Left ventricle myocardium inferior (tissue), 1 donor: ENCODE measurements around the gene C19orf53. TPM values are rescaled to one million over a fixed set of nuclear protein-coding genes. Genes with fewer than 3 reads are reported as not detected.
A peak's percentile ranks its signal among the peaks of the same experiment; 100 is the strongest.

Experiments
- DNase-seq: peaks from one replicate; pipeline ENCODE4 v3.0.0-alpha.2; 2020
- H3K27ac ChIP-seq: fragments of 200-600 bp; replicated peaks from 2 replicates; pipeline ENCODE4 v1.8.0; 2021
- H3K27me3 ChIP-seq: fragments of 200-600 bp; 2 replicates; pipeline ENCODE4 v1.8.0; 2021; ENCODE audit warnings: low read depth
- H3K36me3 ChIP-seq: fragments of 200-600 bp; 2 replicates; pipeline ENCODE4 v1.8.0; 2021
- H3K4me1 ChIP-seq: fragments of 200-600 bp; 2 replicates; pipeline ENCODE4 v1.8.0; 2021
- H3K4me3 ChIP-seq: fragments of 200-600 bp; 2 replicates; pipeline ENCODE4 v1.8.0; 2021; ENCODE audit warnings: mild to moderate bottlenecking, moderate library complexity
- H3K9me3 ChIP-seq: fragments of 200-600 bp; replicated peaks from 2 replicates; pipeline ENCODE4 v1.8.0; 2021
- intact Hi-C: fragments of 100-400 bp; cut with micrococcal nuclease; formaldehyde crosslinking; loops from one replicate; pipeline ENCODE4 v1.11.0; 2022
- total RNA-seq: library from RNA; stranded (reverse); fragmentation: NEBNext Ultra II Directional; extraction: Animal tissue kit (Norgen Biotek cat#: 25700); gene quantifications from one replicate; pipeline ENCODE4 v1.2.1, GENCODE V29; 2021
- TF ChIP-seq, protein P1 (sequence below): fragments of 200-600 bp; IDR thresholded peaks from 2 replicates; pipeline ENCODE4 v1.8.0; 2021; ENCODE audit warnings: antibody characterized with exemption, mild to moderate bottlenecking, borderline replicate concordance
- donor health status: DM: no; HTN: yes; CAD: no; lungs with severe emphysema.

C19orf53 gene
- total RNA-seq, 1 donor from 2014 or later = 97.7 TPM

DNA sequence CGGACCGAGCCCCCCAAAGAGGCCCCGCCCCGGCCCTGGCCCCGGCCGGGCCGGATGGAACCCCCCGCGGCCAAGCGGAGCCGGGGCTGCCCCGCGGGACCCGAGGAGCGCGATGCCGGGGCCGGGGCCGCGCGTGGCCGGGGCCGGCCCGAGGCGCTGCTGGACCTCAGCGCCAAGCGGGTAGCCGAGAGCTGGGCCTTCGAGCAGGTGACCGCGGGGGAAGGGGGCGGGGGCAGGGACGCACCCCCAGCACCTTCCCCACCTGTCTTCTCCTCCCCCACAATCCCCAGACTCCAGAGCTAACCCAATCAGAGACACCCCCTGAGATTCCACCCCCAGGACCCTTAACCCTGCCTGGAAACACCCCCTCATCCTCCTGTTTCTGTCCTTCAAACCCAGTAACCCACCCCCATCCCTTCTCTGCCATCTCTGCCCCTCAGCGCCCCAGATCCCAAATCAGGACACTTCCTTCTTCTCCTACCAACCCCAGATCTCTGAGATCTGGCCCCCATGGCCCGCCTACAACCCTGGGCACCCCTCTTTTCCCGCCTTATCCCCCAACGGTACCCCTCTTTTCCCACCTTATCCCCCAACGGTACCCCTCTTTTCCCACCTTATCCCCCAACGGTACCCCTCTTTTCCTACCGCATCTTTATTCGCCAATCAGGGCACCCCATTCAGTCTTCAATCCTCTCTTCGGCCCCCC is 21.5 kb downstream of the C19orf53 start:
- Histone ChIP-seq H3K27ac (peak overlapping the region; percentile 95), H3K4me3 (peak overlapping the region; percentile 82), H3K27me3 (no peaks in the 10 kb centered on the region), H3K9me3 (no peaks in the 10 kb centered on the region), H3K4me1 (peaks cover 31% of the 10 kb centered on the region), H3K36me3 (no peaks in the 10 kb centered on the region)
- TF ChIP-seq, protein P1, sequence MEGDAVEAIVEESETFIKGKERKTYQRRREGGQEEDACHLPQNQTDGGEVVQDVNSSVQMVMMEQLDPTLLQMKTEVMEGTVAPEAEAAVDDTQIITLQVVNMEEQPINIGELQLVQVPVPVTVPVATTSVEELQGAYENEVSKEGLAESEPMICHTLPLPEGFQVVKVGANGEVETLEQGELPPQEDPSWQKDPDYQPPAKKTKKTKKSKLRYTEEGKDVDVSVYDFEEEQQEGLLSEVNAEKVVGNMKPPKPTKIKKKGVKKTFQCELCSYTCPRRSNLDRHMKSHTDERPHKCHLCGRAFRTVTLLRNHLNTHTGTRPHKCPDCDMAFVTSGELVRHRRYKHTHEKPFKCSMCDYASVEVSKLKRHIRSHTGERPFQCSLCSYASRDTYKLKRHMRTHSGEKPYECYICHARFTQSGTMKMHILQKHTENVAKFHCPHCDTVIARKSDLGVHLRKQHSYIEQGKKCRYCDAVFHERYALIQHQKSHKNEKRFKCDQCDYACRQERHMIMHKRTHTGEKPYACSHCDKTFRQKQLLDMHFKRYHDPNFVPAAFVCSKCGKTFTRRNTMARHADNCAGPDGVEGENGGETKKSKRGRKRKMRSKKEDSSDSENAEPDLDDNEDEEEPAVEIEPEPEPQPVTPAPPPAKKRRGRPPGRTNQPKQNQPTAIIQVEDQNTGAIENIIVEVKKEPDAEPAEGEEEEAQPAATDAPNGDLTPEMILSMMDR = no peak
- intact Hi-C loops = no loop called here
- no peak for DNase-seq

DNA sequence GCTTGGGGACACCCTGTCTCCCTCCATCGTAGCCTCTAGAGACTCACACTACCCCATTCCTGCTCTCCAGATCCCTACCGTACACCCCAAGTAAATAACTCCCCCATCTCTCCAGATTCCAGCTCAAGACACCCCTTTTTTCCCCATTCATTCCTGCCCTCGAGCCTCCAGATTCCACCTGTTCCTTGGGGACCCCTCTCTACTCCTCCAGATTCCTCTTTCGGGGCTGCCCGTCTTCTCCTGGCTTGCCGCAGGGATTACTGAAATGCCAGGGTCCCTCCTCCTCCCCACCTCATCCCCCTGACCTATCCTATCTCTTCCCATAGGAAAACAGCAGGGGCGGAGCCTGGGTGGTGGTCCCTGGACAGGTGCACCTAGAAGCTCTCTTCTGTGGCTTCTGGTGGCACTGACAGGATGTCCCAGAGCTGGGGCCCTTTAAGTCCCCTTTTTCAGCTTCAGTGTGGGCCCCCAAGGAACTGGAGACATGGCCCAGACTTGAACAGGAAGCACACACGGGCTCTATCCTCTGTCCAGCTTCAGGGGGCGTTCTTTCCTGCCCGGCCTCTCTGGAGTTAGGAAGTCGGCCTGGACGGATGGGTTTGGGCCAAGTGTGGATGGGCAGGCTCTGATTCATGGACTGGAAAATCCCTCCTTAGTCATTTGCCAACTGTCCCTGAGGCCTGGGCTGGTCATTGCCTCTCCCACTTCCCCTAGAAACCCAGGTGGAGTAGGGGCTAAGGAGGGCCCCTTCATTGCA is 22.2 kb downstream of the C19orf53 start:
- Histone ChIP-seq H3K36me3 (no peaks in the 10 kb centered on the region), H3K4me1 (peaks cover 31% of the 10 kb centered on the region), H3K4me3 (peak overlapping the region; percentile 82), H3K27ac (peak overlapping the region; percentile 95), H3K27me3 (no peaks in the 10 kb centered on the region), H3K9me3 (no peaks in the 10 kb centered on the region)
- TF ChIP-seq, protein P1 = no peak
- intact Hi-C loops = no loop called here
- DNase-seq = peak; percentile 76

DNA sequence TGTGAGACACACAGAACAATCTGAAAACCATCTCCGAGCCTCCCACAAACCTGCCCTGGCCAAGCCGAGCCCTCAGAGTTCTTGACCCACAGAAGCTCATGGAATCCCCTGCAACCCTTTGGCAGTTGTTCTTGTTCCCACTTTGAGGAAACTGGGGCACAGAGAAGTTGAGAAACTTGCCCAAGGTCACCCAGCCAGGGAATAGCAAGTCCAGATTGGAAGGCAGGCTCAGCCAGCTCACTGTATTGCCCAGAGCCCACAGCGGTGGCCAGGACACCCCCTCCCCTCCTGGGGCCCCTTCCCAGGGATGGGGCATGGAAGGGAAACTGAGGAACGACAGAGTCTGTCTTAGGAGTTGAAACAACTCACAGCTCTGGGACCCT is 22.8 kb downstream of the C19orf53 start:
- no peak for DNase-seq
- H3K4me1 ChIP-seq = peaks cover 31% of the 10 kb centered on the region
- no peaks in the 10 kb centered on the region for H3K36me3 ChIP-seq
- H3K27ac ChIP-seq = peak overlapping the region; percentile 95
- no peaks in the 10 kb centered on the region for H3K9me3 ChIP-seq
- intact Hi-C loops = no loop called here
- H3K4me3 ChIP-seq = peak overlapping the region; percentile 82
- TF ChIP-seq, protein P1 = no peak
- no peaks in the 10 kb centered on the region for H3K27me3 ChIP-seq

DNA sequence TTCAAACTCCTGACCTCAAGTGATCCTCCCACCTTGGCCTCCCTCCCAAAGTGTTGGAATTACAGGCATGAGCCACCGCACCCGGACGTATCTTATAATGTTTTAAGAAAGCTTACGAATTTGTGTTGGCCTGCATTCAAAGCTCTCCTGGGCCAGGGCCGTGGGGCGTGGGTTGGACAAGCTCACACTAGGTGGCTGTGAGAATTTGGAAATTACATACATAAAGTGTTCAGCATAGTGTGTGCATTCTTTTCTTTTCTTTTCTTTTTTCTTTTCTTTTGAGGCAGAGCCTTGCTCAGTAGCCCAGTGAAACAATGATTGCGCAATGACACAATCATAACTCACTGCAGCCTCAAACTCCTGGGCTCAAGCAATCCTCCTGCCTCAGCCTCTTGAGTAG is 23.6 kb downstream of the C19orf53 start:
- TF ChIP-seq, protein P1 = no peak
- Histone ChIP-seq H3K4me3 (no peak overlapping the region), H3K36me3 (no peaks in the 10 kb centered on the region), H3K9me3 (no peaks in the 10 kb centered on the region), H3K27me3 (no peaks in the 10 kb centered on the region), H3K27ac (peak overlapping the region; percentile 95), H3K4me1 (peaks cover 31% of the 10 kb centered on the region)
- no peak for DNase-seq
- intact Hi-C loops = no loop called here

DNA sequence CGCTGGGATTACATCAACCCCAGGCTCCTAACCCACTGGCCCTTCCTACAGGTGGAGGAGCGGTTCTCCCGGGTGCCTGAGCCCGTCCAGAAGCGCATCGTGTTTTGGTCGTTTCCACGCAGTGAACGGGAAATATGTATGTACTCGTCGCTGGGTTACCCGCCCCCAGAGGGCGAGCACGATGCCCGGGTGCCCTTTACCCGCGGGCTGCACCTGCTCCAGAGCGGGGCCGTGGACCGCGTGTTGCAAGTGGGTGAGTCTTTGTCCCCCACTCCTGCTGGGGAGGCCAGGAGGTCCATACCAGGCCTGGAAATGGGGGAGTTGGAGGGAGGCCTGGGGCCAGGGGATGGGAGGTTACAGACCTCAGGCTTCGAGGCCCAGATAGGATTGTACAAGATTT is 25.4 kb downstream of the C19orf53 start:
- Histone ChIP-seq H3K4me3 (no peak overlapping the region), H3K9me3 (no peaks in the 10 kb centered on the region), H3K36me3 (peaks cover 7% of the 10 kb centered on the region), H3K4me1 (peaks cover 24% of the 10 kb centered on the region), H3K27me3 (no peaks in the 10 kb centered on the region), H3K27ac (no peak overlapping the region)
- TF ChIP-seq, protein P1 = no peak
- intact Hi-C loops = no loop called here
- no peak for DNase-seq
